Measurements from ENCODE around the gene LHFPL5.

The LHFPL5 gene

DNA sequence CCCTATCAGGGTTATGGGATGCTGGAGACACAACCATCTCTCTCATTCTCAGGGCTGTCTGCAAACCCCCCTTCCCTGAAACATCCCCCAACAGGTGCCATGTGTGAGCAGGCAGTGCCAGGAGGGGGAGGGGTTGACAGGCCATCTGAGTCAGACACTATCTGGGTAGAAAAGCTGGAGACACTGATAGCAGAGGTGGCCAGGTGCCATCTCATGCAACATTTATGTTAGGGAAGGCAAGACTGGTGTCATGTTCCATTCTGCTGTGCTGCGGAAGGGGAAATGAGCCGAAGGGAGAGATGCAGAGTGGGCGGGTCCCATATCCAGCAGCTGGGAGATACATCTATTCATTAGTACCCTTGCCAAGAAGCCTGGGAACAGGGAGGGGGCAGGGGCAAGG lies 3.5 kb downstream of the LHFPL5 start:
- no peak overlapping the region for H3K4me3 ChIP-seq (ENCODE audit: low read length)
- no peak for TF ChIP-seq ZNF274 (IDR thresholded peaks at IDR 0.05; ENCODE audit: low read depth, low read length)

- H3K4me3 ChIP-seq (ENCODE audit: low read length): no peak overlapping the region
- no peak for TF ChIP-seq ZNF274 (IDR thresholded peaks at IDR 0.05; ENCODE audit: low read depth, low read length)
Measured at GRCh38 chr6:35809809-35810208, 4.7 kb downstream of the LHFPL5 start.

DNA sequence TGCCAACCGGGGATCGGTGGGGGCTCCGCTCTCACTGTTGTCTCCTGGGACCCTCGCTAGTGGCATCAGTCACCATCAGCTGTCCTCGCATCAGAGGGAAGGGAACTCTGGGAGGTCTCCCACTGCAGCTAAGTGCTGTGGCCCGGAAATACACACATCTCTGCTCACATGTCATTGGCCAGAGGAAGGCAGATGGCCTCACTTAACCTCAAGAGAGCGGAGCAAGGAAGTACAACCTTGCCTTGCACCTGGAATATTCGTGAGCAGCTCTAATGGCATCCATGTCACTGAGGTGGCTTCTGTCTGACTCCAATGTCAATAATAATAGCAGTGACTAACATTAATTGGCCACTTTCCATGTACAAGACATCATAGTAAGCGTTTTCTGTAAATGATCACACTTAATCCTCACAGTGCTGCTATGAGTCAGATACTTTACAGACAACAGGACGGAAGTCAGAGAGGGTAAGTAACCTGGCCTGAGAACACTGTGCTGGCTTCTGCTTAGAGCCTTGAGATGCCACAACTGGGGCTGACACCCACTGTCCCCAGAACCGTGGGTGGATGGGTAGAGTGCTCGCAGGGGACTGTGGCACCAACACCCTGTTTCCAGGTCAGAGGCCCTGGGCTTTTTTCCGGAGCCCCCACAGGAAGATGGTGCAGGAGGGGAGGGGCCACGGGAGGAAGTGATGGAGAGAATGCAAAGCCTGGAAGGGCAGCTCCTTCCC lies 6.0 kb downstream of the LHFPL5 start:
- TF ChIP-seq ZNF274 (IDR thresholded peaks at IDR 0.05; ENCODE audit: low read depth, low read length): no peak
- no peak overlapping the region for H3K4me3 ChIP-seq (ENCODE audit: low read length)

GRCh38 chr6:35811699-35811995 lies 6.5 kb downstream of the LHFPL5 start:
- no peak for TF ChIP-seq ZNF274 (IDR thresholded peaks at IDR 0.05; ENCODE audit: low read depth, low read length)
- no peak overlapping the region for H3K4me3 ChIP-seq (ENCODE audit: low read length)

DNA sequence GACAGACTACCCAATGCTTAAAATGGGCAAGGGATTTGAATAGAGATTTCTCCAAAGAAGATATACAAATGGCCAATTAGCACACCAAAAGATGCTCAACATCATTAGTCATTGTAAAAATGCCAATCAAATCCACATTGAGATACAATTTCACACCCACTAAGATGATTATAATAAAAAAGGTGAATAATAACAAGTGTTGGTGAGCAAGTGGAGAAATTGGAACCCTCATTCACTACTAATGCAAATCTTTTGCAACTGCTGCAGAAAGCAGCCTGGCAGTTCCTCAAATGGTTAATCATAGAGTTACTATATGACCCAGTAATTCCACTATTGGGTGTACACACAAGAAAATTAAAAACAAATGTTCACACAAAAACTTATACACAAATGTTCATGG lies 12.4 kb downstream of the LHFPL5 start:
- TF ChIP-seq ZNF274 (IDR thresholded peaks at IDR 0.05; ENCODE audit: low read depth, low read length): no peak
- H3K4me3 ChIP-seq (ENCODE audit: low read length): no peak overlapping the region

GRCh38 chr6:35823601-35824000 lies 18.4 kb downstream of the LHFPL5 start:
- no peak overlapping the region for H3K4me3 ChIP-seq (ENCODE audit: low read length)
- no peak for TF ChIP-seq ZNF274 (IDR thresholded peaks at IDR 0.05; ENCODE audit: low read depth, low read length)

GRCh38 chr6:35824552-35825192 lies 19.5 kb downstream of the LHFPL5 start:
- no peak overlapping the region for H3K4me3 ChIP-seq (ENCODE audit: low read length)
- no peak for TF ChIP-seq ZNF274 (IDR thresholded peaks at IDR 0.05; ENCODE audit: low read depth, low read length)

DNA sequence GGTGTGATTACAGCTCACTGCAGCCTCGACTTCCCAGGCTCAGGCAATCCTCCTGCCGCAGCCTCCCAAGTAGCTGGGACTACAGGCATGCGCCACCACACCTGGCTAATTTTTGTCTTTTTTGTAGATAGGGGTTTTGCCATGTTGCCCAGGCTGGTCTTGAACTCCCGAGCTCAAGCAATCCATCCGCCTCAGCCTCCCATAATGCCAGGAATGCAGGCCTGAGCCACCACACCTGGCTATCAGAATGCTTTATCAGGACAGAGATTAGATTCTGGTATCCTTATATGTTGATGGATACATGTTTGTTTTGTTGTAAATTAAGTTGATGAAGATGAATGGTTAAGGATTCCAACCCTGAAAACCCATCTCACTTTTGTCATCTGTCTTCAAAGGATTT lies 24.2 kb downstream of the LHFPL5 start:
- TF ChIP-seq ZNF274 (IDR thresholded peaks at IDR 0.05; ENCODE audit: low read depth, low read length): no peak
- H3K4me3 ChIP-seq (ENCODE audit: low read length): no peak overlapping the region

GRCh38 chr6:35831257-35832007 lies 26.3 kb downstream of the LHFPL5 start:
- no peak for TF ChIP-seq ZNF274 (IDR thresholded peaks at IDR 0.05; ENCODE audit: low read depth, low read length)
- no peak overlapping the region for H3K4me3 ChIP-seq (ENCODE audit: low read length)

- TF ChIP-seq ZNF274 (IDR thresholded peaks at IDR 0.05; ENCODE audit: low read depth, low read length): no peak
- no peak overlapping the region for H3K4me3 ChIP-seq (ENCODE audit: low read length)
Measured at GRCh38 chr6:35833536-35833935, 28.4 kb downstream of the LHFPL5 start.

GRCh38 chr6:35839019-35839418 lies 33.9 kb downstream of the LHFPL5 start:
- no peak for TF ChIP-seq ZNF274 (IDR thresholded peaks at IDR 0.05; ENCODE audit: low read depth, low read length)
- H3K4me3 ChIP-seq (ENCODE audit: low read length): no peak overlapping the region

- no peak for TF ChIP-seq ZNF274 (IDR thresholded peaks at IDR 0.05; ENCODE audit: low read depth, low read length)
- no peak overlapping the region for H3K4me3 ChIP-seq (ENCODE audit: low read length)
Measured at GRCh38 chr6:35842381-35842780, 37.2 kb downstream of the LHFPL5 start.

GRCh38 chr6:35844290-35844689 lies 39.1 kb downstream of the LHFPL5 start:
- TF ChIP-seq ZNF274 (IDR thresholded peaks at IDR 0.05; ENCODE audit: low read depth, low read length): no peak
- no peak overlapping the region for H3K4me3 ChIP-seq (ENCODE audit: low read length)

GRCh38 chr6:35850208-35850607 lies 45.1 kb downstream of the LHFPL5 start:
- TF ChIP-seq ZNF274 (IDR thresholded peaks at IDR 0.05; ENCODE audit: low read depth, low read length): no peak
- no peak overlapping the region for H3K4me3 ChIP-seq (ENCODE audit: low read length)

DNA sequence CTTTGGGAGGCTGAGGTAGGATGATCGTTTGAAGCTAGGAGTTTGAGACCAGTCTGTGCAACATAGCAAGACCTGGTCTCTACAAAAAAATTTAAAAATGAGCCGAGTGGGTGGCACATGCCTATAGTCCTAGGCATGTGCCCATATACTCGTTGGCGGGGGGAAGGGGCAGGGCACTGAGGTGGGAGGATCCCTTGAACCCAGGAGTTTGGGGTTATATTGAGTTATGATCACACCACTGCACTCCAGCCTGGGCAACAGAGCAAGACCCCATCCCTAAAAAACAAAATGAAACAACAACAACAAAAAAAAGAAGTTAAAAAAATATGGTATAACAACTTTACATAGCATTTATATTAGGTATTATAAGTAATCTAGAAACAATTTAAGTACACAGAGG lies 47.8 kb downstream of the LHFPL5 start:
- TF ChIP-seq ZNF274 (IDR thresholded peaks at IDR 0.05; ENCODE audit: low read depth, low read length): no peak
- no peak overlapping the region for H3K4me3 ChIP-seq (ENCODE audit: low read length)
